Mucosa of descending colon (tissue), 3 donors: ENCODE measurements around the gene PCSK2. TPM values are rescaled to one million over a fixed set of nuclear protein-coding genes. Genes with fewer than 3 reads are reported as not detected.

Experiments
- ATAC-seq: fragments of 200-7000 bp; cut with Tn5 transposase; one replicate; pipeline ENCODE4 v1.9.1; 2020; ENCODE audit warnings: mild to moderate bottlenecking, moderate library complexity
- DNase-seq, 3 donors: peaks; one replicate each; pipeline ENCODE4 v3.0.0-alpha.2; 2020
- H3K36me3 ChIP-seq: fragments of 200-600 bp; one replicate; pipeline ENCODE4 v1.8.0; 2021; ENCODE audit warnings: low read depth, mild to moderate bottlenecking
- H3K4me1 ChIP-seq: fragments of 200-600 bp; one replicate; pipeline ENCODE4 v1.8.0; 2021; ENCODE audit warnings: low read depth, mild to moderate bottlenecking
- H3K4me3 ChIP-seq: fragments of 200-600 bp; one replicate; pipeline ENCODE4 v1.8.0; 2021; ENCODE audit warnings: mild to moderate bottlenecking
- H3K9me3 ChIP-seq: fragments of 200-600 bp; one replicate; pipeline ENCODE4 v1.8.0; 2021; ENCODE audit warnings: mild to moderate bottlenecking
- intact Hi-C, 2 donors: fragments of 100-400 bp; cut with DNase I in 1 of 2; cut with micrococcal nuclease in 1 of 2; formaldehyde crosslinking; loops; one replicate each; pipeline versions ENCODE4 v1.11.0 to v1.11.1; 2022; cut with DNase I, micrococcal nuclease
- total RNA-seq, 3 donors: library from RNA; stranded (reverse); fragmentation: NEBNext Ultra II Directional in 2 of 3; extraction: Animal tissue kit (Norgen Biotek cat#: 25700) in 2 of 3; gene quantifications; one replicate each; pipeline versions ENCODE4 v1.2.1 to v1.2.4, GENCODE V29; 2021 to 2023
- TF ChIP-seq, protein P1 (sequence below): fragments of 200-600 bp; IDR thresholded peaks from one replicate; pipeline ENCODE4 v1.8.0; 2022; ENCODE audit warnings: antibody characterized with exemption, mild to moderate bottlenecking
- donor health status: DM: no; HTN: no; CAD: no; lungs with moderate emphysema.
- donor health status: DM: no; HTN: no; CAD: no.
- donor health status: DM: no; HTN: yes; CAD: no.

Gene PCSK2
- total RNA-seq, 3 donors from 2014 or later = 0.48 to 5.6 (median 1.4) TPM

DNA sequence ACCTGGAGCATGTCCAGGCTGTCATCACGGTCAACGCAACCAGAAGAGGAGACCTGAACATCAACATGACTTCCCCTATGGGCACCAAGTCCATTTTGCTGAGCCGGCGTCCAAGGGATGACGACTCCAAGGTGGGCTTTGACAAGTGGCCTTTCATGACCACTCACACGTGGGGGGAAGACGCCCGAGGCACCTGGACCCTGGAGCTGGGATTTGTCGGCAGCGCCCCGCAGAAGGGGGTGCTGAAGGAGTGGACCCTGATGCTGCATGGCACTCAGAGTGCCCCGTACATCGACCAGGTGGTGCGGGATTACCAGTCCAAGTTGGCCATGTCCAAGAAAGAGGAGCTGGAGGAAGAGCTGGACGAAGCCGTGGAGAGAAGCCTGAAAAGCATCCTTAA lies 254.8 kb downstream of the PCSK2 start:
- ATAC-seq = no peak
- intact Hi-C loops = no loop called here
- DNase-seq = no peak
- Histone ChIP-seq H3K4me1 (no peaks in the 10 kb centered on the region), H3K4me3 (no peak overlapping the region), H3K36me3 (no peaks in the 10 kb centered on the region), H3K9me3 (no peaks in the 10 kb centered on the region)
- TF ChIP-seq, protein P1, sequence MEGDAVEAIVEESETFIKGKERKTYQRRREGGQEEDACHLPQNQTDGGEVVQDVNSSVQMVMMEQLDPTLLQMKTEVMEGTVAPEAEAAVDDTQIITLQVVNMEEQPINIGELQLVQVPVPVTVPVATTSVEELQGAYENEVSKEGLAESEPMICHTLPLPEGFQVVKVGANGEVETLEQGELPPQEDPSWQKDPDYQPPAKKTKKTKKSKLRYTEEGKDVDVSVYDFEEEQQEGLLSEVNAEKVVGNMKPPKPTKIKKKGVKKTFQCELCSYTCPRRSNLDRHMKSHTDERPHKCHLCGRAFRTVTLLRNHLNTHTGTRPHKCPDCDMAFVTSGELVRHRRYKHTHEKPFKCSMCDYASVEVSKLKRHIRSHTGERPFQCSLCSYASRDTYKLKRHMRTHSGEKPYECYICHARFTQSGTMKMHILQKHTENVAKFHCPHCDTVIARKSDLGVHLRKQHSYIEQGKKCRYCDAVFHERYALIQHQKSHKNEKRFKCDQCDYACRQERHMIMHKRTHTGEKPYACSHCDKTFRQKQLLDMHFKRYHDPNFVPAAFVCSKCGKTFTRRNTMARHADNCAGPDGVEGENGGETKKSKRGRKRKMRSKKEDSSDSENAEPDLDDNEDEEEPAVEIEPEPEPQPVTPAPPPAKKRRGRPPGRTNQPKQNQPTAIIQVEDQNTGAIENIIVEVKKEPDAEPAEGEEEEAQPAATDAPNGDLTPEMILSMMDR = no peak

DNA sequence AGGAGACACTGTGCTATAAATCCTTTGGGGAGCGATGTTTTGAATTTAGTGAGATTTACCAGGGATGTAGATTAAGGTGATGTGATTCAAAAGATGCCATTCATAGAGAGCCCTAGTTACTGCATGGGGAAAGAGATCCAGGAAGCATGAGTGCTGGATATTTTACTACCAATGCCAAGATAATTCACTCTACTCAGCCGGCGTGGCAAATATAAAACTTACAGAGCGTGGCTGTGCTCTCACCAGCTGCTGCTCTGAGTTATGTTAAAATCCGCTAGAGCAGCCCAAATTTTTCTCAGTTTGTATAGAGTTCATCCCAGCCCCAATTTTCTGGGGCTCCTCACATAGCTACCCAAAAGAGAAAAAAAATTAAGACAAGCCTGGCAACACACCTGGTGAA lies 255.7 kb downstream of the PCSK2 start:
- no peak for ATAC-seq
- TF ChIP-seq, protein P1 = no peak
- no peak for DNase-seq
- no peaks in the 10 kb centered on the region for H3K9me3 ChIP-seq
- intact Hi-C loops = no loop called here
- no peak overlapping the region for H3K4me3 ChIP-seq
- H3K36me3 ChIP-seq = no peaks in the 10 kb centered on the region
- no peaks in the 10 kb centered on the region for H3K4me1 ChIP-seq

DNA sequence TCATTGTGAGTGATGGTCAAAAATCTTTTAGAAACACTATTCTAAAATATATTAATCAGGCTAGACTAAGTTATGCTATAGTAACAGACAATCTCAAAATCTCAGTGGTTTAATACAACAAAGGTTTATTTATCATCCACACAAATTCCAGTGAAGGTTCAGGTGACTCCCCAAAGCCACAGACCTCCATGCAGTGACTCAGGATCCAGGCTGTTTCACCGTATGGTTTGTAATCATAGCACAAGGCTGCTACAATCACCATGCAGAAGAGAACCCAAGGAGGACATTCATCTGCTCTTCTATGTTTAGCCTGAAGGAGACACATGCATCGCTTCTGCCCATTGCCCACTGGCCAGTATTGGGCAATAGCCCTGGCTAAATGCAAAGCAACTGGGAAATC lies 258.2 kb downstream of the PCSK2 start:
- H3K9me3 ChIP-seq = no peaks in the 10 kb centered on the region

DNA sequence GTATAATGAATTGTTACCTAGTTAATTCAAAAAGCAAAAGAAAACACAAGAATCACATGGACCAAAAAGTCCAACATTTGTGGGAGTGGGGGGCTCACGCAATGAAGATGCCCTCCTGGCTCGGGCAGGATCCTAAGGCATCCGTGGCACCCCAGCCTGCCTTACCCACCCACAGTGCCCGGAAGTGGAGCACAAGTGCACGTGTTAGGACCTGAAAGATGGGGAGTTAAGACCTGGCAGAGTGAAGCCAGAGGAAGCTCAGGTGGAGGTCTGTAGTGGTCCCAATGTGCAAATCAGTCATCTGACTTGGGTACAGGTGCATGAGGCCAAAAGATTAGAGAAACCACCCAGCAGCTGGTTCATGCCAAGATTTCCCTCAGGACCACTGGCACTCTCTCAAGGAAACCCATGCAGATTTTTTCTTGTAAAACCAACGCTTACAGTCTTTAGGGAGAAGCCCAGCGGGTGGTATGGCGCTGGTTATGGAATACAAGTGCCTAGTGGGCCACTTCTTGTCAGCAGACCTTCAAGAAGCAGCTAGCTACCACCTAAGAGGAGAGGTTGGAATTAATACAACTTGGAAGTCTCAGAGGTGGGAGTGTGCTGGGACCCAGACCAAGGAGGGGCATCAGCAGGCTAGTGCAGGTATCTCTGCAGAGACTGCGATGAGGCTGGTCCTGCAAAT lies 262.2 kb downstream of the PCSK2 start:
- DNase-seq = no peak
- H3K36me3 ChIP-seq = no peaks in the 10 kb centered on the region
- no peaks in the 10 kb centered on the region for H3K4me1 ChIP-seq
- intact Hi-C loops = no loop called here
- H3K9me3 ChIP-seq = no peaks in the 10 kb centered on the region
- H3K4me3 ChIP-seq = no peak overlapping the region
- TF ChIP-seq, protein P1 = no peak
- no peak for ATAC-seq

More for the DNA sequence above, 258.2 kb downstream of the PCSK2 start:
- TF ChIP-seq, protein P1 = no peak
- intact Hi-C loops = no loop called here
- no peaks in the 10 kb centered on the region for H3K36me3 ChIP-seq
- no peak for DNase-seq
- ATAC-seq = no peak
- no peaks in the 10 kb centered on the region for H3K4me1 ChIP-seq
- H3K4me3 ChIP-seq = no peak overlapping the region

DNA sequence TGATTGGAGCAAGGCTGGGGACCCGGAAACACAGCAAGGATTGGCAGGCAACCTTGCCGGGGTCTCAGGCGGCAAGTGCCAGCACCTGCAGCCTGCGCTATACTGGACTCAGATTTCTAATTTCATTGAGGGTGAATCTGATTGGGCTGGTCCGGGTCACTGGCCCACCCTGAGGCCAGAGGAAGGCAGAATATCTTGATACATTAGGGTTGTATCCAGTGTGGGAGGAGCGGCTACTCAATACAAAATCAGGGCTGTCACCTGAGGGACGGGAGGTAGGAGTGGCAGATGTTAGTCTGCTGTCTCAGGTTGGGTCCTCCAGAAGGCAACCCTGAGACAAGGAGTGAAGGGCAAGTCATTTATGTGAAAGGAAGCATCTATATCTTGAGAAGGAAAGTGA lies 263.7 kb downstream of the PCSK2 start:
- ATAC-seq = no peak
- no peak for DNase-seq
- intact Hi-C loops = no loop called here
- TF ChIP-seq, protein P1 = no peak
- H3K9me3 ChIP-seq = no peaks in the 10 kb centered on the region
- no peaks in the 10 kb centered on the region for H3K36me3 ChIP-seq
- H3K4me3 ChIP-seq = no peak overlapping the region
- no peaks in the 10 kb centered on the region for H3K4me1 ChIP-seq

DNA sequence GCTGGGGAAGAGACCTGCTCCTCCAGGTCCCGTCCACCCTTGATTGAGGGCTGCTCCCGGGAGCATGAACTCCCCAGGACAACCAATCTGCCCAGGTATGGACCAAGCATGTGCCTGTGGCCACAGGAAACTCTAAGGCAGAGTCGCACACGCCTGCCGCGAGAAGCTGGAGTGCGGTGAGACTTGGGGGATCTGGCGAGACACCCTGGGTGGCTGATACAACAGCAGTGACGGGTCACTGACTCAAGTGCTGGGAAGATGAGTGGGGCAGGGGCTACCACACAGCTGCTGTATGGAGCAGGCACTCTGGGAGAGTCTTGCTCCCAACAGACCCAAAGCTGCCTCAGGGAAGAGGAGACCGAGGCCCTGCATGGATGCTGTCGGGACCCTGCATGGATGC lies 264.2 kb downstream of the PCSK2 start:
- ATAC-seq (no peak), DNase-seq (no peak)
- H3K4me1 ChIP-seq = no peaks in the 10 kb centered on the region
- H3K36me3 ChIP-seq = no peaks in the 10 kb centered on the region
- H3K4me3 ChIP-seq = no peak overlapping the region
- no peaks in the 10 kb centered on the region for H3K9me3 ChIP-seq
- intact Hi-C loops = no loop called here
- TF ChIP-seq, protein P1 = no peak
